Neuronal stem cell (in vitro differentiated cells): ENCODE results near the gene TMC1.

Experiments used
- DNase-seq: peaks from one replicate; pipeline ENCODE4 v3.0.0-alpha.2; 2013; ENCODE audit warnings: low spot score
- H2AFZ ChIP-seq: one replicate; pipeline ENCODE4 v1.6.1; 2013; ENCODE audit warnings: mild to moderate bottlenecking, low read length, inconsistent platforms
- H2AK5ac ChIP-seq: 2 replicates; pipeline ENCODE4 v1.6.1; 2013; ENCODE audit warnings: low read depth, mild to moderate bottlenecking, inconsistent platforms, low read length, moderate library complexity, mixed read lengths
- H2BK120ac ChIP-seq: 2 replicates; pipeline ENCODE4 v1.6.1; 2013; ENCODE audit warnings: low read depth, mild to moderate bottlenecking, inconsistent platforms, low read length, moderate library complexity, mixed read lengths
- H2BK12ac ChIP-seq: one replicate; pipeline ENCODE4 v1.6.1; 2013; ENCODE audit warnings: low read length, inconsistent platforms
- H2BK15ac ChIP-seq: 2 replicates; pipeline ENCODE4 v1.6.1; 2013; ENCODE audit warnings: mild to moderate bottlenecking, low read length, inconsistent platforms, mixed read lengths
- H2BK5ac ChIP-seq: one replicate; pipeline ENCODE4 v1.6.1; 2013; ENCODE audit warnings: inconsistent platforms, mild to moderate bottlenecking, low read length, moderate library complexity
- H3K14ac ChIP-seq: one replicate; pipeline ENCODE4 v1.6.1; 2013; ENCODE audit warnings: low read length, inconsistent platforms
- H3K18ac ChIP-seq: 2 replicates; pipeline ENCODE4 v1.6.1; 2013; ENCODE audit warnings: low read length, inconsistent platforms
- H3K23ac ChIP-seq: 2 replicates; pipeline ENCODE4 v1.6.1; 2013; ENCODE audit warnings: low read depth, mild to moderate bottlenecking, mixed read lengths, low read length, inconsistent platforms; ENCODE audit not compliant: poor library complexity
- H3K27ac ChIP-seq: replicated peaks from 3 replicates; pipeline ENCODE4 v1.5.1; 2013; ENCODE audit warnings: low read length, inconsistent platforms
- H3K27me3 ChIP-seq, 3 experiments: 2 replicates each; pipeline ENCODE4 v1.6.1; 2013; ENCODE audit warnings: low read length in 3 of 3, mild to moderate bottlenecking in 2 of 3, inconsistent platforms in 1 of 3, low read depth in 1 of 3, mixed read lengths in 1 of 3, moderate library complexity in 1 of 3; ENCODE audit not compliant: control insufficient read depth in 3 of 3, insufficient read depth in 3 of 3
- H3K36me3 ChIP-seq, 2 donors: replicated peaks in 1 of 2; 2 replicates each; pipeline ENCODE4 v1.6.1; 2013; ENCODE audit warnings: low read length in 2 of 2; ENCODE audit not compliant: control insufficient read depth in 2 of 2, insufficient read depth in 2 of 2
- H3K4ac ChIP-seq: 2 replicates; pipeline ENCODE4 v1.6.1; 2013; ENCODE audit warnings: inconsistent platforms, mild to moderate bottlenecking, low read length, moderate library complexity
- H3K4me1 ChIP-seq, 2 donors: 1 replicate in 1 of 2; 2 replicates in 1 of 2; pipeline ENCODE4 v1.6.1; 2013; ENCODE audit warnings: low read length in 2 of 2, low read depth in 1 of 2; ENCODE audit not compliant: control insufficient read depth in 2 of 2, insufficient read depth in 1 of 2
- H3K4me2 ChIP-seq: one replicate; pipeline ENCODE4 v1.6.1; 2013; ENCODE audit warnings: mild to moderate bottlenecking, low read length, inconsistent platforms; ENCODE audit not compliant: insufficient read depth, poor library complexity, severe bottlenecking
- H3K4me3 ChIP-seq, 2 donors: 2 replicates each; pipeline ENCODE4 v1.5.1; 2013; ENCODE audit warnings: low read length in 2 of 2, mild to moderate bottlenecking in 2 of 2, inconsistent platforms in 1 of 2, moderate library complexity in 1 of 2
- H3K79me1 ChIP-seq: one replicate; pipeline ENCODE4 v1.6.1; 2013; ENCODE audit warnings: low read depth, mild to moderate bottlenecking, inconsistent platforms, low read length, moderate library complexity
- H3K9ac ChIP-seq: one replicate; pipeline ENCODE4 v1.6.1; 2013; ENCODE audit warnings: mild to moderate bottlenecking, low read depth, low read length, inconsistent platforms; ENCODE audit not compliant: poor library complexity
- H3K9me3 ChIP-seq, 2 donors: replicated peaks in 1 of 2; 2 replicates each; pipeline versions ENCODE3 to v1.6.1; 2013; ENCODE audit warnings: low read length in 2 of 2, mild to moderate bottlenecking in 2 of 2, inconsistent platforms in 1 of 2, low read depth in 1 of 2, mixed read lengths in 1 of 2, moderate library complexity in 1 of 2; ENCODE audit not compliant: control insufficient read depth in 2 of 2, insufficient read depth in 1 of 2
- H4K8ac ChIP-seq: one replicate; pipeline ENCODE4 v1.6.1; 2013; ENCODE audit warnings: low read depth, mild to moderate bottlenecking, inconsistent platforms, low read length, moderate library complexity
- H4K91ac ChIP-seq: one replicate; pipeline ENCODE4 v1.6.1; 2013; ENCODE audit warnings: low read length, low read depth, mild to moderate bottlenecking, inconsistent platforms; ENCODE audit not compliant: poor library complexity
- WGBS, 2 donors: extraction: QIAGEN DNeasy Blood & Tissue Kit; methylation state at CpG; one replicate each; pipeline ENCODE4 v1.1.7; 2013; ENCODE audit warnings: missing lambda C conversion rate in 2 of 2, mixed read lengths in 1 of 2; ENCODE audit not compliant: insufficient read length in 2 of 2, insufficient replicate concordance in 1 of 2; ENCODE audit errors: extremely low coverage in 2 of 2; 5-methylcytosine and 5-hydroxymethylcytosine counted together

The TMC1 gene

GRCh38 chr9:72763022-72763421 is 241.6 kb downstream of the TMC1 start:
- WGBS, 2 donors: no CpG with 5 or more reads among the region's 2 CpGs
- no peak overlapping the region for H3K18ac ChIP-seq
- H2AK5ac ChIP-seq: no peak overlapping the region
- H2BK5ac ChIP-seq: no peak overlapping the region
- H3K4me3 ChIP-seq: no peak overlapping the region
- no peak for DNase-seq
- no peak overlapping the region for H4K91ac ChIP-seq
- no peaks in the 10 kb centered on the region for H3K79me1 ChIP-seq
- H3K9me3 ChIP-seq: no peaks in the 10 kb centered on the region
- H3K4me2 ChIP-seq: no peak overlapping the region
- H2BK15ac ChIP-seq: no peak overlapping the region
- H3K9ac ChIP-seq: no peak overlapping the region
- H3K4ac ChIP-seq: no peak overlapping the region
- no peak overlapping the region for H4K8ac ChIP-seq
- H3K36me3 ChIP-seq: no peaks in the 10 kb centered on the region
- H3K27ac ChIP-seq: no peak overlapping the region
- H2AFZ ChIP-seq: no peak overlapping the region
- no peaks in the 10 kb centered on the region for H3K27me3 ChIP-seq
- H2BK120ac ChIP-seq: no peak overlapping the region
- no peak overlapping the region for H3K23ac ChIP-seq
- H2BK12ac ChIP-seq: no peak overlapping the region
- H3K4me1 ChIP-seq: peaks cover 2 to 3% of the 10 kb centered on the region in 2 donors
- no peak overlapping the region for H3K14ac ChIP-seq

DNA sequence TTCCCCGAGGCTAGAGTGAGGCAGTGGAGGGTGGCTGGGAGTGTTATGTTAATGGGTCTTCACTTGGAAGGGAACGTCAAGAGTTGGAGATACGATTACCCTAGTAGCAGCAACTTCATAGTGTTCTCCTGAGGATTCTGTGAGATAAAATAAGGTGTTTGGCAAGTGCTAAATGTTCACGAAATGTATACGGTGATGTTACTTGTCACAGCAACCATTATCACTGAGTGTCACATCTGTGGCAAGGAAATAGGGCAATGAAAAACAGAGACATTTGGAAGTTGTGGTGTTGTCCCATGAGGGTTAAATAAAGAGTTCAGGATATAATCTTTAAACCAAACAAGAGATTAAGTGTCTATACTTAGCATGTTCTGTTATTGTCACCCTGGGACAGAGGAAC is 248.1 kb downstream of the TMC1 start:
- Histone ChIP-seq H3K23ac (no peak overlapping the region), H3K9ac (no peak overlapping the region), H3K4me2 (no peak overlapping the region), H3K4me1 (peaks cover 4 to 11% of the 10 kb centered on the region in 2 donors), H3K4ac (no peak overlapping the region), H4K8ac (no peak overlapping the region), H3K27me3 (no peaks in the 10 kb centered on the region), H3K36me3 (no peaks in the 10 kb centered on the region), H2AK5ac (no peak overlapping the region), H3K14ac (no peak overlapping the region), H2BK120ac (no peak overlapping the region), H2BK5ac (no peak overlapping the region), H2BK12ac (no peak overlapping the region), H3K4me3 (no peak overlapping the region), H3K79me1 (no peaks in the 10 kb centered on the region), H4K91ac (no peak overlapping the region), H2BK15ac (no peak overlapping the region), H3K27ac (no peak overlapping the region), H3K18ac (no peak overlapping the region), H3K9me3 (no peaks in the 10 kb centered on the region), H2AFZ (no peak overlapping the region)
- no CpG with 5 or more reads among the region's 5 CpGs for WGBS, 2 donors
- no peak for DNase-seq

DNA sequence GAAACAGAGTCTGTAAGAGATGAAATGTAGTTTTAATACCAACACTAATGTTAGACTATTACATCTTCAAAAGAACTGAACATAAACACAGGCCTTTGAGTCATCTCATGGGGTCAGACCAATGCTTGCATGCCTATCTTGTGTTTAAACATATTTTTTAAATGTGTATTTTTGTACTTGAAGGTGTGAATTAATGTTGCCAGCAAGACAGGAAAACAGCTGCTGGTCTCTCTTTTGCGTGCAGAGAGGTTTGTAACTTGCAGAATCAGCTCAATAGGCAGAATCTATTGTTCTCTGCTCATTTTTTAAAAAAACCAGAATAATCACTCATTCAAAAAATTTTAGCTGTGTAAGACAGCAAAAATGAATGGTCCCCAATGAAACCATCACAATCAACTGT is 251.3 kb downstream of the TMC1 start:
- WGBS, 2 donors: no CpG with 5 or more reads among the region's 1 CpG
- H2BK15ac ChIP-seq: no peak overlapping the region
- no peak overlapping the region for H3K9ac ChIP-seq

DNA sequence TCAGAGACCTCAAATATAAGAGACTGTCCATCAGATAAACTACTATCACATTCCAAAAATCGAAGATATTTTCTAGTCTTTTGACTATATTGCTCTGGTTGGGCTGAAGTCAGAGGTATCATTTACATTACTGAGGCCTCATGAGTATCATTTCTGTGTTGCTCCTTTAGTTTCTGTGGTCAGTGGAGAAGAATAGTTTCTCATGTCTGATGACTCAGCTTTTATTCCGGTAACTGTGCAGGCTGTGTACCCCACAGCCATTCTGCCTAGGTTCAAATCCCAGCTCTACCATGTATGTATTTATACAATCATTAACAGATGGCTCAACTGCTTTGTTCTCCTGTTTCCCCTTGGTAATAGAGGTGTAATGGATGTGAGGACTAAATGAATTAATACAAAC is 252.2 kb downstream of the TMC1 start:
- Histone ChIP-seq H3K27me3 (no peaks in the 10 kb centered on the region), H4K91ac (no peak overlapping the region), H3K4me3 (no peak overlapping the region), H3K27ac (no peak overlapping the region), H3K4ac (no peak overlapping the region), H2BK120ac (no peak overlapping the region), H3K36me3 (no peaks in the 10 kb centered on the region), H3K23ac (no peak overlapping the region), H2AK5ac (no peak overlapping the region), H3K9me3 (no peaks in the 10 kb centered on the region), H2BK15ac (no peak overlapping the region), H3K4me2 (no peak overlapping the region), H3K14ac (no peak overlapping the region), H3K79me1 (no peaks in the 10 kb centered on the region), H2BK5ac (no peak overlapping the region), H4K8ac (no peak overlapping the region), H2AFZ (no peak overlapping the region), H3K9ac (no peak overlapping the region), H2BK12ac (no peak overlapping the region), H3K18ac (no peak overlapping the region), H3K4me1 (peaks cover 2 to 9% of the 10 kb centered on the region in 2 donors)
- no CpG with 5 or more reads among the region's 2 CpGs for WGBS, 2 donors
- no peak for DNase-seq

More for the DNA sequence above, 251.3 kb downstream of the TMC1 start:
- Histone ChIP-seq H3K36me3 (no peaks in the 10 kb centered on the region), H3K9me3 (no peaks in the 10 kb centered on the region), H3K4me3 (no peak overlapping the region), H3K4ac (no peak overlapping the region), H3K23ac (no peak overlapping the region), H4K8ac (no peak overlapping the region), H3K14ac (no peak overlapping the region), H3K27ac (no peak overlapping the region), H3K4me2 (no peak overlapping the region), H2AK5ac (no peak overlapping the region), H4K91ac (no peak overlapping the region), H3K27me3 (no peaks in the 10 kb centered on the region), H3K18ac (no peak overlapping the region), H2AFZ (no peak overlapping the region), H2BK5ac (no peak overlapping the region), H2BK12ac (no peak overlapping the region), H3K79me1 (no peaks in the 10 kb centered on the region), H3K4me1 (peaks cover 2 to 9% of the 10 kb centered on the region in 2 donors), H2BK120ac (no peak overlapping the region)
- no peak for DNase-seq
